NCI-H187 (cell line): Measurements from ENCODE around the gene ITGA8.
"Not testable (repeated sequence)": the region's sequence is repeated elsewhere in the genome, so short reads cannot be mapped to it uniquely, and the experiment has no call there.

ENCODE experiments used
- DNase-seq, 2 experiments: peaks; one replicate each; lab custom pipeline; 2025; lab: John Stamatoyannopoulos, UW

Gene ITGA8

DNA sequence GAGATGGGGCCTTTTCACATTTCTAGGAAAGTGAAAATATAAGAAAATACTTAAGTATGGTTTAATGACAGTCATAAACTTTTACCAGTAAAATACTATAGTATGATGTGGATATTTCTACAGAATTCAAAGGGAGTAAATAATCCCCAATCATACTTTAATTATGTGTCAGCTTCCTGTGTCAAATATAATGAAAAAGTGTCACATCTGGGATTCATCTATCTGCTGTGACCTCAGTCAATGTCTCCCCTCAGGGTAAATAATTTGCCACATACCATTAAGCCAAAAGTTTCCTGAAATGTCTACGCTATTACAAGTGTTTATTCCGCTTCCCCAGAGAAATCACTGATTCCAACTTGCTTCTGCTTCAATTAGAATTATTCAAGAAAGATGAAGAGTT is 110.5 kb downstream of the ITGA8 start:
- DNase-seq, result no peak

DNA sequence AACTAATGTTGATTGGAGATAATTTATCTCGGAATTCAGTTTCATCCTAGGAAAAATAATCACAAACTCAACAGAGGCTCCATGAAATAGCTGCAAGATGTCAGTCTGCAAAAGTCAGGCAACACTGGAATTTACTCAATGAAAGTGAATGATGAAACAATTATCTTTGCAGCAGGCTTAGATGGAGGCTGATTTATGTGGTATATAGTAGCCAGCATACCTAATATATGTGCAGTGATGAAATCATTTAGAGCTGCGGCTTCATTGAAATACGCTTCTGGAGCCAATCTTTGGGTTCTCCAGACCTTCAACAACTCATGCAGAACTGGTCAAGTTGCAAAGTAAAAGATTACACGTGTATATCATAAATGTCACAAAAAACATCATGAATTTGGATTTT is 113.3 kb downstream of the ITGA8 start:
- no peak for DNase-seq

DNA sequence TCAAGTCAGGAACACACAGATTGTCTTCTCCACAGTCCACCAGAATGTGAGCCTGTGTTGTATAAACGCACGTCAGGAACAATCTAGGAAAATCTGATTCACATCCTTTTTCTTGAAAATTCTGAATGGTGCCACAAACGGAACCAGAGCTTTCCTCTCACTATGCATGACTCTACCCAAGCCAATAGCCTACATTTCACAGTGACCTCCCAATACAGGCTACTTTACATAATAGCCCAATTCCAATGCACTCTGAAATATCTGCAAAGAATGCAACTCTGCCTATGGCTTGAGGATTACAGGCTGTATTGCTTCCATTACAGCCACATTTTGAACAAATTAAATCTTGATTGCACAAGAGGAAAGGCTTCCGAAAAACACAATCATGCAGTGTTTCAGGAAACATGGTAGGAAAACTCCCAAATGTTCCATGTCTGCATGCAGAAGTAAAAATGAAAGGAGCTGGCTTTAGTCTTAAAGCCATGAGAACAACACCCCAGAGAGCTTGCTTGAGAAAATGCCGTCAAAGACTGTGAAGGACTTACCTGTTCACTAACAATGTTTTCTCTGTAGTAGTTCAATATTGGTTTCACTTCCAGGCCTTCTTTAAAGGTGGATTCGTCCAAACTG is 113.9 kb downstream of the ITGA8 start:
- no peak for DNase-seq

DNA sequence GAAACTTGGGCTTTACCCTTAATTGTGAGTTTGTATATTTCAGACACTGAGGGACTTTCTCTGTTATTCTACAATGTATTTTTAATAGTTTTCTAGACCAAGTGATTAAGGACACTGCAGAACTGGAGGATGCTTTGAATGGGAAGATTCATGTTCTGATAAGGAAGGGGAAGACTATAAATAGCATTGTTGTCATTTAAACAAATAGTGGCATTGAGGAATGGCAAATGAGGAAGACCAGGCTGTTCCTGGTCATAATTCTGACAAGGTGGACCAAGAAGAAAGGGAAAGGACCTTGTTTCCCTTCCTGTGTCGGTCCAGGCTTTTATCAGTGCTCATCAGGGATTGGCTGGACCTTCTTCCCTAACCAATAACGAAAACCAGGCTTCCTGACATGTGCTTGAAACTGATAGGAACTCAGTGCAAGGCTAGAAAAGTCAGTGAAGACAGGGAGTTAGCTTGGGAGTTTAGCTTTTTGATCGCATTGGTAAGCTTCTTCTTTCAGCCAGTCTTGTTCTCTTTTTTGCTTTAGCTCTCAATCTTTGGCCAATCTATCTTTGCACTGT is 116.2 kb downstream of the ITGA8 start:
- DNase-seq, result no peak

DNA sequence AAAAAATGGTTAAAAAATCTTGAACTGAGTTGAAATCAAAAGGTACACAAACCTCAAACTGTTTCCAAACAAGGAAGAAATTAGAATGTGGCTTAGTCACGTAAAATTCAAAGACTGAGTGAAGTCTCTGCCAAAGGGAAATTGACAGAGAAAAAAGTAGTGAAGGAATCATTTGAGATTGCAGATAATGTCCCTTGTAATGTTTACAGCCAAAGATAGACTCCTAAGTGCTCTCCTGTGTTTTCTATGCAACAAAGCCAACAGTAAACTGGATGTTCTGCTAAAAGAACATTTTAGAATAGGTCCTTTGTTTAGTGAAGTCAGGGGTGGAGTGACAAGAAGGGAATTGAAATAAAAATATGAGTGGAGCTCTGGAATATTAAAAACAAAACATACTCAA is 117.9 kb downstream of the ITGA8 start:
- DNase-seq, result no peak

DNA sequence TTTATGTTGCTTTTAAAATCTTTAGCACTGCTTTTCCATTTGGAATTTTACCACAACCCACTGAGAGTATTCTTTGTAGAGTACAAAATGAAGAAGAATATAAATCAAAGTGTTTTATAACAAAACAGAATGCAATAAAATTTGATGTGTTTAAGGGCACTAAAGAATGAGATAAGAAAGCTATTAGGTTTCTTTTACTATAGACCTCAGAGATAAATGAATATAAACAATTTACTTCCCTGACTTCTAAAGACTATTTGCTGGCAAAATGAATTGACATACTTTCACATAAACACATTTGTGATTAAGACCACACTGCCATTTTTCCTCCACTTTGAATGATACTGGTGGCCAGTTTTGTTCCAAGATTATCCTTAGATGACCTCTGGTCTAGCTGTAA is 124.5 kb downstream of the ITGA8 start:
- DNase-seq, result no peak

DNA sequence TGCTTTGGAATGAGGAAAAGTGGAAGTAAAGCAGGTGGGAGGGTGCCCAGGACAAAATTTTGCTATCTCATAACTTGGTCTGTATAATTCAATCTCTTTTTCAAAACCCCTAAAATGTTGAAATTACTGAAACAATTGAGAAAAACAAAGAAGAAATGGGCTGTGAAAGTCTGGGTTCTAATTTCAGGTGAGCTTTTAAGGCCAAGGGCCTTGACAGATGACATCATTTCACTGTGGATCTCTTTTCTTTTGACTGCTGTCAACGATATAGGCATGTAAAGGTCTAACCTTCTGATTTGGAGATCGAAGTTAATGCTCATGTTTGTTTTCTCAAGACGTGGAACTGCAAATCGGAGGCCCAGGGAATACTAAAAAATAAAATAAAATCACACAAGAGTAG is 127.8 kb downstream of the ITGA8 start:
- DNase-seq, result no peak

DNA sequence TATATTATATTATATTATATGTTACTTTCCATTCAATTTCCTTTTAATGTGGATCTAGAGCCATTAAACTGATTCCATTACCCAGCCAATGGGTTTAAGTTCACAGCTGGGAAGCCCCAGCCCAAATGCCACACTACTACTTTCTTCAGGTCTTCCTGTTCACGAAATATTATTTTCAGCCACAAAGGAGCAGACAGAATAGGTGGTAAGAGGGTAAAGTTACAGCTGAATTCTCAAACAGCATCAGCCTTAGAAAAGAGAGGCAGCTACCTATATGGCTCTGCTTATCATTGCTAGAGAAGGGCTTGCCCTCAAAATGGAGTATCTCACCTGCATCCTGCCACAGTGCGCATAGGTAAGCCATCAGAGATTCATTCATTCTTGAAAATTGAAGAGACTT is 128.3 kb downstream of the ITGA8 start:
- no peak for DNase-seq

DNA sequence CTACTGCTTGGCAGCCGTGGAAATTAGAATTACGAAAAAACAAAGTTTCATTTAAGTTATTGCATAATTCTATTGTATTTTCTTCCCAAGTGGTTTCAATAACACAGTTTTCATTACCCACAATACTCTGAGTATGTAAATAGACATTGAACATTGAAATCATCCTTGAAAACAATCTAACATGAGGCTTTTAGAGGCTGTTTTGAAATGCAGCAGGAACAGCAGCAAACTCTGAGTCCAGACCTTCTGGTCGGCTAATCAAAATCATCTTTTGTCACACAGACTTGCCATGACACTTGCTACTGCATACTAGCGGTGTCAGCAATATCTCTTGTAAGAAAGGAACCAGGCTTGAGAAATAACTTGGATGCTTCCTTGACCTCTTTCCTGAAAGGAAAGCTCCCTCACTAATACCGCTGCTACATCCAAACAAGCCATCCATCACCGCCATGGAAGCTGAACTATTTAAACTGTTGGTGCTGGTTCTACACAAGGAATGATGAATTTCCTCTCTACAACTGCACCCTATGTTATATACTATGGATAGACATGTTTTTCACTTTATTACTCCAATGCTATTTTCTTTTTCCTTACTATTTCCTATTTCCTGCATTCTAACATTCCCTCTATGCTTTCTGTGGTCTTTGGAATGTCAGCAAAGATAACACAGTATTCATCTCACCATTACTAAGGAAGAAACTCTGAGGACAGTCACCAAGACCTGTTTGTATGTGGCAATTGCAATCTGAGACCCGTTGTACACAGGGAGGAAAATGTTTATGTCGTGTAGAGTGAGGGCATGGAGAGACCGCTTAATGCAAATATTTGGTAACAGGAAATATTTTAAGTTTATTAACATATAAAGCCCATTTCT is 130.8 kb downstream of the ITGA8 start:
- DNase-seq, result no peak

DNA sequence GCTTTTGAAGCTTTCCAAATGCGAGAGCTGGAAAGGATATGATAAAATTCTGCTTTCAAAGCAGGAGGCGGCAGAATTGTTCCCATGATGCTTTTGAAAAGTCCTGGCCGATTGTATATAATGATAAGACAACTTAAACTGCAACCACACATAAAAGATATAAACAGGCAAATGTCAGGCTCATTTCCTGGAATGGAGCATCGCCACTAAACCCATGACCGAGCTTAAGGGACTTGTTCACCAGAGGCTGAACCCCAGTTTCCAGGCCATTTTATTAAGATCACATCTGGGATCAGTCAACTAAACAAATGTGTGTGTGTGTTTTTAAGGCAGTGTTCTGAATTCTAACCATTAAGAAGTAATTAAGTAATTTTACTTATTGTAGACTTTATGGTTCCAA is 131.6 kb downstream of the ITGA8 start:
- DNase-seq, result no peak

DNA sequence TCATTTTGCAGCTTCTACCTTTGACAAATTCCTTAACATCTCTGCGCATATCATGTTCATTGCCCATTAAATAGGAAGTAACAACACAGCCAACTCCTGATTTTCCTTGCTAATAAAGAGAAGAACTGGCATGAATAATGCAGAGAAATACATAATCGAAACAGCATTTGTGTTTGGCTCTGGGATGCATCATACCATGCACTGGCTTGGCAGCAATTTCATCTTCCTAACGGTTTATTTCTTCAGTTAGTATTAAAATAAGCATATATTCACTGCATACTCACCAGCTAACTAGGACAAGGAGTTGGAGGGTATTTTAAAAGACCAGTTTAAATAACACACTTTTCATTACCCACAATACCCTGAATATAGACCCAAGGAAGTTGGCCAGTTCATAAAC is 132.5 kb downstream of the ITGA8 start:
- no peak for DNase-seq

DNA sequence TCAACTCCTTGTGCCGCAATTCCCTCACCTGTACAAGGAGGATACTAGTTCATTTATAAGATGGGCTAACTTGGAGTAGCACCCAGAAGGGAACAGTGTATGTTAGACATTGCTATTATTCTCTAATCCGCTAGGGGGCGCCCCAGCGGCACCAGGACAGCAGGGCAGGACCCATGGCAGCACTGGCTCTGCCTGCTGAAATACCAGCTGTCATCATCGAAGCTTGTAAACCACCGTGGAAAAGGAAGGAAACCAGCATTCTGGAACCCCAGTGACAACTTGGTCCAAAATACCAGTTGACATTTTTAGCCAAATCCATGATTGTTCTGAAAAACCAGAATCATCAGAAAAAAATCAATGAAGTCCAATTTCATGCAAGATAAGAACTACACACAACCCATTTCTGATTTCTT is 134.4 kb downstream of the ITGA8 start:
- no peak for DNase-seq

DNA sequence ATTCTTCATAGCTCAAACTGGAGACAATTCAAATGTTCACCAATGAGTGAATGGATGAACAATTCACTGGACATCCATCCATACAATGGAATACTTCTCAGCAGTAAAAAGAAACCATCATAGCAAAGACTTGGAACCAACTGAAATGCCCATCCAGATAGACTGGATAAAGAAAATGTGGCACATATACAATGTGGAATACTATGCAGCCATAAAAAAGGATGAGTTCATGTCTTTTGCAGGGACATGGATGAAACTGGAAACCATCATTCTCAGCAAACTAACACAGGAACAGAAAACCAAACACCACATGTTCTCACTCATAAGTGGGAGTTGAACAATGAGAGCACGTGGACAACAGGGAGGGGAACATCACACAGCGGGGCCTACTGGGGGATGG is 136.8 kb downstream of the ITGA8 start:
- DNase-seq, result not testable (repeated sequence)

DNA sequence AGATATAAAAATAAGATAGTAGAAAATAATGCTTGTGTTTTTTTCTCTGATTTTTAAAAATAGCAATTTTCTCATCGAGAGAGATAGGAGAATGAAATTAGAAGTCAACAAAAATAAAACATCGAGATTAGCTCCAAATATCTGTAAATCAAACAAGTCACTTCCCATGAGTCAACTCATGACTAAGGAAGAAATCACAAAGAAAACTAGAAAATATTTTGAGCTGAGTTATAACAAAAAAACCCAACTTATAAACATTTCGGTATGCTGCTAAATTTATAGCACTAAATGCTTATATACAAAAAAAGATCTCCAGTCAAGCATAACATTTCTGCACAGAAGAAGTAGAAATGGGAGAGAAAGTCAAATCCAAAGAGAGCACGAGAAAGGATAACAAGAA is 140.1 kb downstream of the ITGA8 start:
- no peak for DNase-seq

DNA sequence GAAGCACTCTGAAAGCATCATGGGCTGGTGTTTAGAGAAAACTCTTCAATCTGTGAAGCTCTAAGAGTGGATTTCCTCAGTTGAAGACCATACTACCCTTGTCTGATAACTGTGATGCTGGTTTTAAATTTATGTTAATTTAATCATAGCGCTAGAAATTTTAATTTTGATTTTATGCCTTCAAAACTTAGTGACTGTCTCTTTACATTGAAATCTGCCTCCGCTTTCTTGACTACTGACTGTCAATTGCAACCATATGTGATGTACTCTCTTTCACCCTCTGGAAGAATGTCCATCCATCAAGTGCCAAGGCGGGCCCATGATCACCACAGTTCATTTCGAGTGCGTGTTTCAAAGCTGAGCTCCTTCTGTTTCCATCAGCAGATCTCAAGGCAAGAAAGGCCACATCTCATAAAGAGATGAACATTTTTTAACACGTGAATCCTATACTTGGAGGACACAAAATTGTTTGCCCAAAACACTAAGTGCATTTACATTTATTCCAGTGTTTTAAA is 147.1 kb downstream of the ITGA8 start:
- DNase-seq, result no peak

DNA sequence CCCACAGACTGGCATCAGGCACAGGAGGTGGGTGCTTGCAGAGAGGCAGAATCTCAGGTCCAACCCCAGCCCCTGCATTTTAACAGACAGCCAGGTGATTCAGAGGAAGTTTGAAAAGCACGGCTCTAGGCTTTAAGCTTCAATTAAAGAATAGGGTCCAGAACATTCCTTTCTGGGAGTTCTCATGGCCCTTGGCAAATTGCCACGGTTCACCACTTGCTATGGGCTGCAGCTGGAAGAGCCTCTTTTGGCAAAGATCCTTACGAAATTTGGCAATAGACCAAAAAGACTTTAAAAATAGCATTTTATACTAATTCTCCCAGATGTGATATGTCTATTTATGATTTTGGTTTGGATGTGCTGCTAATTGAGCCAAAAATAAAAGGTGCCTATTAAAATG is 148.1 kb downstream of the ITGA8 start:
- no peak for DNase-seq

DNA sequence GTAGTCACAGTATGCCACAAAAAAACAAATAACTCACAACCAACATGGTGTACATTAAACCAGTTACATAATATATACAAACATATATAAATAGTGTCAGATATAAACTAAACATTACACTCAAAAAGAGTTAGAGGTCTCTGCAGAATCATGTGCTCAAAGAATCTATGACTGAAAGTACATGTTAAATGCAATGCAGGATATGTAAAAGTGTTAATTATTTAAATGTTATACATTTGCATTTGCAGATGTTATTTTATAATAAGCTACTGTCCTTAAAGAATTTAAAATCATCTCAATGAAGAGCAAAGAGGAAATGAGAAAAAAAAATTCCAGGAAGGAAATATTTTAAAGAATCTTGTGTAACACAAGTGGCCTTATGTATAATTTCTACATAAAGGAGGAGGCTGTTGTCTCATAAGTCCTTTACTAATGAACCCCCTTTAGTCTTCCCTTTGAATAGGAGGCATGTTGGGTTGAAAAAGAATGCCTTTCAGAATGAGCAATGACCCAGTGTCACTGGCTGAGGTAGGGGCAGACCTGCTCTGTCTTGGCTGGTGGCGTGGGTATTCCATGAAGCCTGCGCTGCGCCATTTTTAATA is 148.9 kb downstream of the ITGA8 start:
- DNase-seq, result no peak

DNA sequence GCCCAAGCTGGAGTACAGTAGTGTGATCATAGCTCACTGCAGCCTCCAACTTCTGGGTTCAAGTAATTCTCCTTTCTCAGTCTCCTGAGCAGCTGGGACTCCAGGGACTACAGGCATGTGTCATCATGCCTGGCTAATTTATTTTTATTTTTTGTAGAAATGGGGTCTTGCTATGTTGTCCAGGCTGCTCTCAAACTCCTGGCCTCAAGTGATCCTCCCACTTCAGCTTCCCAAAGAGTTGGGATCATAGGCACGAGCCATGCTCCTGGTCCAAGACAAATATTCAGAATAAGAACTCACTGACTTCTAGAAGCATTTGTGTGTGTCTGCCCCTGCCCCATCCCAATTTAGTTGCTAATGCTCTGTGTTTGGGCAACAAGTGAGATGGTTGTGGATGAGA is 151.8 kb downstream of the ITGA8 start:
- no peak for DNase-seq

DNA sequence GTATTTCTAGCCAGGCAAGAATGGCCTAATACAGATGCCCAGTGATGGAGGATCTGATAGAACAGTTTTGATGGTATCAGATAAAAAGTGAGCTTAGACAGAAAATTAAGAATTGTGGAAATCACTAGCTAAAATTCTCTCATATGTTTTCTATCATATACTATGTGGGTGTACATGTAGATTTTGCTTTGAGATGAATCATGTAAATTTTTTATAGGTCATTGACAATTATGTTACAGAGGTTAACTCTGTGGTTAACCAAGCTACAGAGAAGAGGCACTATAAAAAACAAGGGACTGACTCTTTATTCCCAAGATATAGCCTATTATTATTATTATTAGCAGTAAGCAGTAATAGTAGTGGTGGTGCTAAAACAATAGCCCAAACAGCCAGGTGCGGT is 156.5 kb downstream of the ITGA8 start:
- no peak for DNase-seq

DNA sequence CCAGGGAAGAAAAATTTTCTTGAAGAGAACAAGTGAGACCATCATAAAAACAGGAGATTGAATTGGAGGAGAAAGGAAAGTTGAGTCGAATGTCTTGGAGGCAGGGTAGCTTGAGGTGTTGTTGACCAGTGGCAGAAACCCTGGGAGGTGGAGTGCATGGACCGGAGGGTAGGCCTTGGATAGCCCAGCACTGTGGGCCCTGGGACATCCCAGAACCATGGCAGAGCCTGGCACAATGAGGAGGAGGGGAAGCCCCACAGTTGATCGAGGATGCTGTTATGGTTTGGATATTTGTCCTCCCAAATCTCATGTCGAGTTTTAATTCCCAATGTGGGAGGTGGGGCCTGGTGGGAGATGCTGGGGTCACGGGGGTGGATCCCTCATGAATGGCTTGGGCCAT is 157.1 kb downstream of the ITGA8 start:
- no peak for DNase-seq

DNA sequence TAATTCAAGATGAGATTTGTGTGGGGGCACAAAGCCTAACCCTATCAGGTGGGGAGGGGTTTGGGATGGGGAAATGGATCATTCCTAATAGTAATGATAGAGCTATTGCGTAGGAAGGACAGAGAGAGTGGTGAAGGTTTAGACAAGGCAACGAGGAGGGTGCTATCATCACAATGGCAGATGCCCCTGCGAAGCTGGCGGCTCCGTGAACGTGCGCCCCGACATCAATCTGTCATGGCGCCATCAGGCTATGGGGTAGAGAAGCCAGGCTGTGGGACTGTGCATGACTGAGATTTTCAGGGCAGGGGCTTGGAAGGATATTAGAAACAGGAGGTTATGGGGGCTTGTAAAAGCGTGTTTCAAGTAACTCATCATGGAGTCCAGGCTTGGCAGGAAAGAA is 157.6 kb downstream of the ITGA8 start:
- no peak for DNase-seq

DNA sequence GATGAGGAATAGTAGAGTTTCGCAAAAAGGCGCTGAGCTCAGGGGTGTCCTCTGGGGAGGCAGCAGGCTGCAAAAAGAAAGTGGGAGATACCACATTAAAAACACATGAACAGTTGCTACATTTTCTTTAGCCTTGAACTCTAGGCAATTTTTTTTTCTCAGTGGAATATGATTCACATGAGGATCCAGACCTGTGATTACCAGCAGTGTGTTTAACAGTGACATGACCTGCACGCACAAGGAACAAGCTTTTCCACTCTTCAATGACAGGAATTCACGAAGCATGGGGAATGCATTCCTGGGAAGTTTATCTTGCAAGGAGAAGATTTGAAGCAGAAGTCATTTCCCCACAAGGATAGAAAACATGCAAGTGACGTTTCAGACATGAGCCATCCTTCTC is 161.6 kb downstream of the ITGA8 start:
- DNase-seq, result no peak

DNA sequence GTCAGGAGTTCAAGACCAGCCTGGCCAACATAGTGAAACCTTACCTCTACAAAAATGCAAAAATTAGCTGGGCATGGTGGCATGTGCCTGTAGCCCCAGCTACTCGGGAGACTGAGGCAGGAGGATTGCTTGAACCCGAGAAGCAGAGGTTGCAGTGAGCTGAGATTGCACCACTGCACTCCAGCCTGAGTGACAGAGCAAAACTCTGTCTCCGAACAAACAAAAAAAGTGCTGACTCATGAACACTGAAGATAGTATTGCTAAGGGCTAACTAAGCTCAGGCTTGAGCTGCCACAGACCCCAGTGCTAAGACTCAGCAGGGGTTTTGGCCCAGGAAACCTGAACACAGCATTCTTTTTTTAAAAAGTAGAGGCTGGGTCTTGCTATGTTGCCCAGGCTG is 162.6 kb downstream of the ITGA8 start:
- DNase-seq, result not testable (repeated sequence)
